Mucosa of rectum (tissue), 2 donors: ENCODE data around the gene DNAJB9.

Experiments
- H3K27ac ChIP-seq, 2 donors: one replicate each; pipeline ENCODE4 v1.7.0; 2013; ENCODE audit warnings: inconsistent platforms in 2 of 2, low read depth in 2 of 2, low read length in 2 of 2
- H3K27me3 ChIP-seq, 2 donors: one replicate each; pipeline ENCODE4 v1.7.0; 2013; ENCODE audit warnings: low read length in 2 of 2; ENCODE audit not compliant: control insufficient read depth in 2 of 2, insufficient read depth in 2 of 2
- H3K36me3 ChIP-seq, 2 donors: one replicate each; pipeline ENCODE4 v1.7.0; 2013; ENCODE audit warnings: low read length in 2 of 2; ENCODE audit not compliant: control insufficient read depth in 2 of 2, insufficient read depth in 2 of 2
- H3K4me1 ChIP-seq, 2 donors: one replicate each; pipeline ENCODE4 v1.7.0; 2013; ENCODE audit warnings: low read length in 2 of 2, mild to moderate bottlenecking in 1 of 2; ENCODE audit not compliant: control insufficient read depth in 2 of 2, insufficient read depth in 2 of 2
- H3K4me3 ChIP-seq, 2 donors: one replicate each; pipeline ENCODE4 v1.7.0; 2013; ENCODE audit warnings: low read length in 2 of 2
- H3K9ac ChIP-seq, 2 donors: one replicate each; pipeline ENCODE4 v1.7.0; 2013; ENCODE audit warnings: low read length in 2 of 2, low read depth in 1 of 2, mild to moderate bottlenecking in 1 of 2
- H3K9me3 ChIP-seq, 2 donors: one replicate each; pipeline ENCODE4 v1.7.0; 2013; ENCODE audit warnings: low read length in 2 of 2; ENCODE audit not compliant: control insufficient read depth in 2 of 2
- donor health status: healthy.
- donor health status: Normal muscosa, but diverticular disease.

DNAJB9 gene

GRCh38 chr7:108600399-108600798 lies 30.7 kb downstream of the DNAJB9 start:
- Histone ChIP-seq H3K4me3 (no peak overlapping the region), H3K27me3 (no peaks in the 10 kb centered on the region), H3K9ac (no peak overlapping the region), H3K27ac (no peak overlapping the region), H3K36me3 (no peaks in the 10 kb centered on the region), H3K9me3 (no peaks in the 10 kb centered on the region), H3K4me1 (no peaks in the 10 kb centered on the region)

DNA sequence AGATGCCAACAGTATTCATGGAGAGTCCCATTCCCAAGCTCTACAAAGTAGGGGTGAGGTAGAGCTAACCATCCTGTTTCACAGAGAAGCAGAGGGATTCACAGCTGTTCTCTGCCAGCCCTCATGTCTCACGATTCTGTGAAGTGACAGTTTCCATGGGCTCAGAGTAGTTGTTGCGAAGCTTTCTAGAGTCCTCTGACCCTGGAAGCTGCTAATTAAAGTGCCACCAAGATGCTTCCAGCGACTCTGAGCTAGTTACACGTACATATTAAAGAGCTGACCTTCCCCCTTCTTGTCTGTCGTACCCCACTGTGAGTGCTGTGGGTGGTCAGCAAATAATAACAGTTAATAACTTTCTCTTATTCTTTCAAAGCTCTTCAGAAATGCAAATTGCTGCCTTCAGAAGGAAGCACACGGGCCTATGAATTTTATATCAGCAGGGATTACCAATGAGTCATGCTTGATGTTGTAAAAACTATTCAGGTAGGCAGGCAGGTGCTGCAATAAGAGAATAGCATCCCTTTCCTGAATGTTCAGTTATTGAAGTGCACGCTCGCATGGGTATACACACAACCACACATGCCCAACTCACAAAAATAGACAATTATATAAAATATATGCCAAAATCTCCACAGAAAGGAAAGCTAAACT lies 34.1 kb downstream of the DNAJB9 start:
- Histone ChIP-seq H3K4me1 (no peaks in the 10 kb centered on the region), H3K27ac (no peak overlapping the region), H3K9ac (no peak overlapping the region), H3K27me3 (no peaks in the 10 kb centered on the region), H3K36me3 (no peaks in the 10 kb centered on the region), H3K4me3 (no peak overlapping the region), H3K9me3 (no peaks in the 10 kb centered on the region)

DNA sequence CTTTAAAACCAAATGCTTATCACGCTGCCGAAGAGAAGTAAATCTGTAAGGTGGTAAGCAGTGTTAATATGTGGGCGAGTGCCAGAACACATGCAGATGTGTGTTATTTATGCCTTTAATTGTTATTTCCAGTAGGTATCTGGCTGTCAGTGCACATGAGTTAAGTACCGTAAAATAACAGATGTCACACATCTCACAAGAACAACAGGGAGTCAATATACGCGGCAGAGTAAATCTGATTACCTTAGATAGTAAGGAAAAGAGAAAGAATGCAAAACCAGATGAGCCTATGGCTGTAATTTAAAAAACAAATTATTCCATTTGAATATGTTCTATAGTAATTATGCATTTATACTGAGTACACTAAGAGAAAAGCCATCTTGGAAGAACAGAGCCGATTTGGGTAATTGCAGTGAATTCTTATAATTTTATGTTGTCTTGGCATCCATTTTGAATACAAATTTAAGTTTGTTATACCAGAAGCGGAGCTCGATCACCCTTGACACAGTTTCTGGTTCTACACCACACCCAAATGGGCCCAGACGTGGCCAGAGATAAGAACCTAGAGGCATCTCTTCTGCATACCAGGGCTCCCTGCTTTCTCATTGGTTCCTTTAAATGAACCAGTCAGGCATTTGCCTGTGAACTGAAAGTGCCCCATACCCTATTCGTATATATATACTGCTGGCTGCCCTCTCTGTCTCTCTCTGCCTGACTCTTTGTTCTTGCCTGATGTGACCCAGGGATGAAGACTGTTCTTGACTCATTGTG lies 34.8 kb downstream of the DNAJB9 start:
- no peaks in the 10 kb centered on the region for H3K27me3 ChIP-seq
- H3K4me3 ChIP-seq, result no peak overlapping the region
- no peaks in the 10 kb centered on the region for H3K9me3 ChIP-seq
- no peaks in the 10 kb centered on the region for H3K4me1 ChIP-seq
- no peaks in the 10 kb centered on the region for H3K36me3 ChIP-seq
- no peak overlapping the region for H3K9ac ChIP-seq
- H3K27ac ChIP-seq, result no peak overlapping the region

DNA sequence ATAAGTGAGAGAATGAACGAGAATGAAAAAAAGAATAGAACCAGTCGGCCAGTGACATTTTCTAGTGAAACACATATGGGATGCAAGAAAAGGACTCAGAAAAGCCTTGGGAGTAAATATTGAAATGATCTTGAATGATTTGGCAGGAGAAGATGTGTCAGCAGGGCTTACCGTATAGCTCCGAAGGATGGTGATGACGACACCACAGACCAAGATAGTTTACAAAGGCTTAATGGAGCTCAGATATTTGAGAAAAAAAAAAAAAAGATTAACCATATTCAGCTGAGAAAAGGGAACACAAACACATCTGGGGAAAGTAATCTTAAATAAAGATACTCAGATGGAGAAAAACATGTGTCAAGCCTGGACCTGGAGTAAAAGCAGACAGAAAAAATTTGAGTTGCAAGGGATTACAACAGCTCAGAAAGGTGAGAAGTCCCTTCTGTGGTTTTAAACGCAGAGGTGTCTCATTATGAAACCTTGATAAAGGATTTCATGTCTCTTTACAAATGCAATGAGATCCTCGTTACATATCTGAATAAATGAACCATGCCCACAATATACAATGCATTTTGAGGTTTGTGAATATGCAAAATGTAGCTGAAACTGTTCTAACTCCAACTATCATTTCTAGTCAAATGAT lies 36.0 kb downstream of the DNAJB9 start:
- Histone ChIP-seq H3K27me3 (no peaks in the 10 kb centered on the region), H3K4me3 (no peak overlapping the region), H3K36me3 (no peaks in the 10 kb centered on the region), H3K9me3 (no peaks in the 10 kb centered on the region), H3K4me1 (no peaks in the 10 kb centered on the region), H3K9ac (no peak overlapping the region), H3K27ac (no peak overlapping the region)

- H3K9me3 ChIP-seq, result no peaks in the 10 kb centered on the region
- H3K27ac ChIP-seq, result no peak overlapping the region
- H3K9ac ChIP-seq, result no peak overlapping the region
- H3K4me3 ChIP-seq, result no peak overlapping the region
- H3K4me1 ChIP-seq, result no peaks in the 10 kb centered on the region
- H3K27me3 ChIP-seq, result no peaks in the 10 kb centered on the region
- no peaks in the 10 kb centered on the region for H3K36me3 ChIP-seq
Observed at GRCh38 chr7:108609643-108610042, 40.0 kb downstream of the DNAJB9 start.

DNA sequence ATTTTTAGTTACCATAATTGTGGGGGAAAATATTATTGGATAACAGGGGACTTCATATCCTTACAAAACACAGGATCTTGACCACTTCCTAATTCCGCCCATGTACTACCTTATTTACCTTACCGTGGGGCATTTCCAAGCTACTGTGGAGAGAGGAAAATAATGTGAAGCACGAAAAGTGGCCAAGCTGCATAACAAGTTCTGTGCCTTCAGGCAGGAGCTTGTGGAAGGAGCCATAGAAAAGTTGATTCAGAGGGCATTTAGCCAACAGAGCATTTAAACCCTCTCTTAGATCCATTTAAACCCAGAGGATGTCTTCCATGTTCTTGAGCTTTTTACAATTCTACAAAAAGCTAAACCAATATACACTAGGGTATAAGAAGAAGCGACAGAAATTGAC lies 41.6 kb downstream of the DNAJB9 start:
- no peaks in the 10 kb centered on the region for H3K27me3 ChIP-seq
- H3K9me3 ChIP-seq, result no peaks in the 10 kb centered on the region
- H3K9ac ChIP-seq, result no peak overlapping the region
- H3K27ac ChIP-seq, result no peak overlapping the region
- H3K4me1 ChIP-seq, result no peaks in the 10 kb centered on the region
- no peaks in the 10 kb centered on the region for H3K36me3 ChIP-seq
- H3K4me3 ChIP-seq, result no peak overlapping the region

- H3K36me3 ChIP-seq, result no peaks in the 10 kb centered on the region
- H3K4me1 ChIP-seq, result no peaks in the 10 kb centered on the region
- H3K9ac ChIP-seq, result no peak overlapping the region
- no peaks in the 10 kb centered on the region for H3K27me3 ChIP-seq
- H3K9me3 ChIP-seq, result no peaks in the 10 kb centered on the region
- no peak overlapping the region for H3K27ac ChIP-seq
- H3K4me3 ChIP-seq, result no peak overlapping the region
Observed at GRCh38 chr7:108613147-108613948, 43.7 kb downstream of the DNAJB9 start.

GRCh38 chr7:108613949-108614381 lies 44.3 kb downstream of the DNAJB9 start:
- no peak overlapping the region for H3K9ac ChIP-seq
- H3K9me3 ChIP-seq, result no peaks in the 10 kb centered on the region
- no peak overlapping the region for H3K27ac ChIP-seq
- no peaks in the 10 kb centered on the region for H3K4me1 ChIP-seq
- no peaks in the 10 kb centered on the region for H3K36me3 ChIP-seq
- no peaks in the 10 kb centered on the region for H3K27me3 ChIP-seq
- no peak overlapping the region for H3K4me3 ChIP-seq

DNA sequence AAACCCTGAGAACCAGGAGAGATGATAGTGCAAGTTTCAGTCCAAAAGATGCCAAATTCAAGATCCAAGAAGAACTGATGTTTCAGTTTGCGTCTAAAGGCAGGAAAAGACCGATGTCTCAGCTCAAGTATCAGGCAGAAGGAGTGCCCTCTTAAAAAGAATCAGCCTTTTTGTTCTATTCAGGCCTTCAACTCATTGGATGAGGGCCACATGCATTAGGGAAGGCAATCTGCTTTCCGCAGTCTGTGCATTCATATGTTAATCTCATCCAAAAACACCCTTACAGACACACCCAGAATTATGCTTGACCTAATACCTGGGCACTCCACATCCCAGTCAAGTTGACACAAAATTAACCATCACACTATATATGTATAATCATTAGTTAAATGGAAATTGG lies 45.2 kb downstream of the DNAJB9 start:
- no peak overlapping the region for H3K27ac ChIP-seq
- H3K9ac ChIP-seq, result no peak overlapping the region
- no peaks in the 10 kb centered on the region for H3K9me3 ChIP-seq
- no peaks in the 10 kb centered on the region for H3K36me3 ChIP-seq
- H3K27me3 ChIP-seq, result no peaks in the 10 kb centered on the region
- H3K4me3 ChIP-seq, result no peak overlapping the region
- no peaks in the 10 kb centered on the region for H3K4me1 ChIP-seq

DNA sequence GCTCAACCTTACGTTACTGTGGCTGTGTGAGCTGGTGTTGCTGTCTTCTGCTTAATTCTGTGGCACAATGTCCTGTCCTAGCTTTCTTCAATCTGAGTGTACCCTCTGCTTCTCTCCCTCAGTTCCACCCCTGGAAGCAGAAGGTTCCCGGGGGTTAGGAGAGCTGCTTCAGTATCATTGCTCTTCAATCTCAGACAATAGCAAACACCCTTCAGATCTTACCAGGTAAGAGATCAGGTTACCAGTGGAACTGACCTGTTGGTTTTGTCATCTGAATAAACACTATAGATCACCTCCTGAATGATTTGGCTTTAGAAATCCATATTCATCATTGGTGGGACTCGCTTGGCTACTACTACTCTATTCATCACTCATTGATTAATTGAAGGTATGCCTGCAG lies 48.4 kb downstream of the DNAJB9 start:
- no peak overlapping the region for H3K4me3 ChIP-seq
- H3K27me3 ChIP-seq, result no peaks in the 10 kb centered on the region
- H3K27ac ChIP-seq, result no peak overlapping the region
- H3K9ac ChIP-seq, result no peak overlapping the region
- H3K4me1 ChIP-seq, result no peaks in the 10 kb centered on the region
- H3K9me3 ChIP-seq, result no peaks in the 10 kb centered on the region
- no peaks in the 10 kb centered on the region for H3K36me3 ChIP-seq
